Right lobe of liver (tissue), 6 donors: ENCODE results near the gene KCNQ5. TPM values are rescaled to one million over a fixed set of nuclear protein-coding genes. Genes with fewer than 3 reads are reported as not detected.

ENCODE experiments used
- ATAC-seq, 4 donors: fragments of 200-7000 bp; cut with Tn5 transposase; one replicate each; pipeline ENCODE4 v1.9.1; 2020; ENCODE audit warnings: mild to moderate bottlenecking in 4 of 4, moderate library complexity in 4 of 4
- DNase-seq, 3 donors: peaks; one replicate each; pipeline ENCODE4 v3.0.0-alpha.2; 2020
- H3K27ac ChIP-seq, 3 donors: fragments of 200-600 bp; one replicate each; pipeline ENCODE4 v1.8.0; 2022
- H3K27me3 ChIP-seq, 2 donors: fragments of 200-600 bp; one replicate each; pipeline ENCODE4 v1.8.0; 2022
- H3K36me3 ChIP-seq, 4 donors: fragments of 200-600 bp; sonication (generic) in 1 of 4; one replicate each; pipeline versions ENCODE4 v1.5.1 to v1.8.0; 2017 to 2022; ENCODE audit warnings: control low read depth in 1 of 4
- H3K4me1 ChIP-seq, 4 donors: fragments of 200-600 bp; sonication (generic) in 1 of 4; one replicate each; pipeline versions ENCODE4 v1.5.1 to v1.8.0; 2017 to 2022; ENCODE audit warnings: control low read depth in 1 of 4
- H3K4me3 ChIP-seq, 3 donors: fragments of 200-600 bp; one replicate each; pipeline ENCODE4 v1.8.0; 2022
- H3K9me3 ChIP-seq, 4 donors: fragments of 200-600 bp; sonication (generic) in 1 of 4; one replicate each; pipeline versions ENCODE4 v1.5.1 to v1.8.0; 2017 to 2022; ENCODE audit warnings: control low read depth in 1 of 4
- POLR2A ChIP-seq: fragments of 450-650 bp; IDR thresholded peaks from one replicate; pipeline ENCODE4 v1.6.1; 2017; ENCODE audit warnings: antibody characterized with exemption, mild to moderate bottlenecking
- WGBS: methylation state at CpG from one replicate; pipeline ENCODE4 v1.1.6; 2018; ENCODE audit warnings: low coverage, low lambda C conversion rate; ENCODE audit not compliant: insufficient coverage; ENCODE audit errors: missing lambda C conversion rate; 5-methylcytosine and 5-hydroxymethylcytosine counted together
- intact Hi-C, 2 donors: fragments of 100-400 bp; cut with DNase I; formaldehyde crosslinking; loops; one replicate each; pipeline versions ENCODE4 v1.11.2 to v1.14.1; 2022
- total RNA-seq, 6 experiments: library from RNA; depleted of rRNA in 2 of 6; stranded (reverse); fragments of >200 nt in 2 of 6; fragmentation: NEBNext Ultra II Directional in 3 of 6; extraction: Animal tissue kit (Norgen Biotek cat#: 25700) in 3 of 6; gene quantifications; one replicate each; pipeline versions ENCODE4 v1.1.0 to v1.2.4, GENCODE V29; 2016 to 2023
- TF ChIP-seq, protein P1 (sequence below), 4 donors: fragments of 200-600 bp in 3 of 4; fragments of 450-650 bp in 1 of 4; IDR thresholded peaks; one replicate each; pipeline versions ENCODE4 v1.5.1 to v1.8.0; 2016 to 2022; ENCODE audit warnings: antibody characterized with exemption in 4 of 4, mild to moderate bottlenecking in 2 of 4
- donor health status: DM: no; HTN: yes; CAD: no.
- donor health status: DM: no; HTN: no; CAD: no.
- donor health status: DM: no; HTN: no; CAD: no.
- donor health status: DM: no; HTN: yes; CAD: no.
- donor health status: DM: no; HTN: yes; CAD: no.

KCNQ5 gene
- total RNA-seq, 6 experiments from 2014 or later = 0.04 to 0.11 TPM; not detected in 4

- Histone ChIP-seq H3K27me3 (no peaks in the 10 kb centered on the region), H3K4me3 (no peak overlapping the region), H3K36me3 (no peaks in the 10 kb centered on the region), H3K4me1 (no peaks in the 10 kb centered on the region), H3K27ac (no peak overlapping the region), H3K9me3 (no peaks in the 10 kb centered on the region)
- intact Hi-C loops = loop anchor here in 1 of 2 donors (10.0 kb wide), 1 partner anchor 515 kb away; the partner anchor contains the start of gene KCNQ5
- ATAC-seq (no peak), DNase-seq (no peak)
- 44% methylated on average over 3 of the region's 3 CpGs for WGBS
- no peak for TF ChIP-seq POLR2A
- TF ChIP-seq, protein P1, sequence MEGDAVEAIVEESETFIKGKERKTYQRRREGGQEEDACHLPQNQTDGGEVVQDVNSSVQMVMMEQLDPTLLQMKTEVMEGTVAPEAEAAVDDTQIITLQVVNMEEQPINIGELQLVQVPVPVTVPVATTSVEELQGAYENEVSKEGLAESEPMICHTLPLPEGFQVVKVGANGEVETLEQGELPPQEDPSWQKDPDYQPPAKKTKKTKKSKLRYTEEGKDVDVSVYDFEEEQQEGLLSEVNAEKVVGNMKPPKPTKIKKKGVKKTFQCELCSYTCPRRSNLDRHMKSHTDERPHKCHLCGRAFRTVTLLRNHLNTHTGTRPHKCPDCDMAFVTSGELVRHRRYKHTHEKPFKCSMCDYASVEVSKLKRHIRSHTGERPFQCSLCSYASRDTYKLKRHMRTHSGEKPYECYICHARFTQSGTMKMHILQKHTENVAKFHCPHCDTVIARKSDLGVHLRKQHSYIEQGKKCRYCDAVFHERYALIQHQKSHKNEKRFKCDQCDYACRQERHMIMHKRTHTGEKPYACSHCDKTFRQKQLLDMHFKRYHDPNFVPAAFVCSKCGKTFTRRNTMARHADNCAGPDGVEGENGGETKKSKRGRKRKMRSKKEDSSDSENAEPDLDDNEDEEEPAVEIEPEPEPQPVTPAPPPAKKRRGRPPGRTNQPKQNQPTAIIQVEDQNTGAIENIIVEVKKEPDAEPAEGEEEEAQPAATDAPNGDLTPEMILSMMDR (IDR thresholded peaks at IDR 0.05) = no peak
Observed at GRCh38 chr6:73139681-73140383, 518.0 kb downstream of the KCNQ5 start.

DNA sequence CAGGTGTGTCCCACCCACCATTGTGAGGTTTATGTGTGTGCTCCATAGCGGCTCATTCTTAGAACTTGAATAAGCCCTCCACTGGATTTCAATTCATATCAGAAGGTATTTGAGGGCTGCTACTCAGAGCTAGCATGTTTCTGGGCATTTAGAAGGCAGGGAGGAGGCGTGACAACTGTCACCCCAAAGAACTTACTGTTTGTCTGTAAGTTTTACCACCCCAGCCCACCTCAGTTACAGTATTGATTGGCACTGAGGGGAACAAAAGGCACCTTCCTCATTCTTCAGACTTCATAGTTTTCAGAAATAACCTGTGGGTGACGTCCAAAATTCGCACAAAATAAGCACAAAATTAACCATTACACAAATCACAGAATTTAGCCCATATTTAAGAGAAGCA, 521.7 kb downstream of the KCNQ5 start:
- H3K9me3 ChIP-seq = no peaks in the 10 kb centered on the region
- no peaks in the 10 kb centered on the region for H3K4me1 ChIP-seq
- no peak overlapping the region for H3K4me3 ChIP-seq
- no peaks in the 10 kb centered on the region for H3K36me3 ChIP-seq
- WGBS = 49% methylated on average over 4 of the region's 4 CpGs
- no peak for ATAC-seq
- no peaks in the 10 kb centered on the region for H3K27me3 ChIP-seq
- intact Hi-C loops = no loop called here
- TF ChIP-seq POLR2A = no peak
- TF ChIP-seq, protein P1 (IDR thresholded peaks at IDR 0.05) = no peak
- no peak for DNase-seq
- no peak overlapping the region for H3K27ac ChIP-seq

GRCh38 chr6:73144516-73144915, 522.7 kb downstream of the KCNQ5 start:
- Histone ChIP-seq H3K36me3 (no peaks in the 10 kb centered on the region), H3K27ac (no peak overlapping the region), H3K27me3 (no peaks in the 10 kb centered on the region), H3K4me3 (no peak overlapping the region), H3K9me3 (no peaks in the 10 kb centered on the region), H3K4me1 (no peaks in the 10 kb centered on the region)
- no peak for TF ChIP-seq POLR2A
- TF ChIP-seq, protein P1 (IDR thresholded peaks at IDR 0.05) = no peak
- intact Hi-C loops = no loop called here
- no peak for ATAC-seq
- no peak for DNase-seq

DNA sequence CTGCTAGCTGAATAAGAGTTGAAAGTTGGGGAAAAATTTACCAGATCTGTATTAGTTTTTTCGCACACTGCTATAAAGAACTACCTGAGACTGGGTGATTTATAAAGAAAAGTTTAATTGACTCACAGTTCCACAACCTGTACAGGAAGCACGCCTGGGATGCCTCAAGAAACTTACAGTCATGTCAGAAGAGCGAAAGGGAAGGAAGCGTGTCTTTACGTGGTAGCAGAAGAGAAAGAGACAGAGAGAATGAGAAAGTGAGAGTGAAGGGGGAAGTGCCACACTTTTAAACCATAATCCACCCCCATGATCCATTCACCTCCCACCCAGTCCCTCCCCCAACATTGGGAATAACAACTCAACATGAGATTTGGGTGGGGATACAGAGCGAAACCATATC, 523.8 kb downstream of the KCNQ5 start:
- intact Hi-C loops = no loop called here
- TF ChIP-seq POLR2A = no peak
- TF ChIP-seq, protein P1 (IDR thresholded peaks at IDR 0.05) = no peak
- no peaks in the 10 kb centered on the region for H3K9me3 ChIP-seq
- no peak for ATAC-seq
- H3K4me3 ChIP-seq = no peak overlapping the region
- no peak for DNase-seq
- H3K36me3 ChIP-seq = no peaks in the 10 kb centered on the region
- 66% methylated on average over 6 of the region's 6 CpGs for WGBS
- no peaks in the 10 kb centered on the region for H3K4me1 ChIP-seq
- H3K27ac ChIP-seq = no peak overlapping the region
- H3K27me3 ChIP-seq = no peaks in the 10 kb centered on the region

GRCh38 chr6:73151732-73152131, 529.9 kb downstream of the KCNQ5 start:
- H3K9me3 ChIP-seq = no peaks in the 10 kb centered on the region
- TF ChIP-seq POLR2A = no peak
- TF ChIP-seq, protein P1 (IDR thresholded peaks at IDR 0.05) = no peak
- intact Hi-C loops = no loop called here

More at GRCh38 chr6:73151732-73152131, 529.9 kb downstream of the KCNQ5 start:
- Histone ChIP-seq H3K4me1 (no peaks in the 10 kb centered on the region), H3K36me3 (no peaks in the 10 kb centered on the region), H3K27ac (no peak overlapping the region), H3K27me3 (no peaks in the 10 kb centered on the region), H3K4me3 (no peak overlapping the region)
- ATAC-seq = no peak
- no peak for DNase-seq
- 26% methylated on average over 3 of the region's 3 CpGs for WGBS
